ENCODE results near the gene CYP39A1.

Gene CYP39A1, protein sequence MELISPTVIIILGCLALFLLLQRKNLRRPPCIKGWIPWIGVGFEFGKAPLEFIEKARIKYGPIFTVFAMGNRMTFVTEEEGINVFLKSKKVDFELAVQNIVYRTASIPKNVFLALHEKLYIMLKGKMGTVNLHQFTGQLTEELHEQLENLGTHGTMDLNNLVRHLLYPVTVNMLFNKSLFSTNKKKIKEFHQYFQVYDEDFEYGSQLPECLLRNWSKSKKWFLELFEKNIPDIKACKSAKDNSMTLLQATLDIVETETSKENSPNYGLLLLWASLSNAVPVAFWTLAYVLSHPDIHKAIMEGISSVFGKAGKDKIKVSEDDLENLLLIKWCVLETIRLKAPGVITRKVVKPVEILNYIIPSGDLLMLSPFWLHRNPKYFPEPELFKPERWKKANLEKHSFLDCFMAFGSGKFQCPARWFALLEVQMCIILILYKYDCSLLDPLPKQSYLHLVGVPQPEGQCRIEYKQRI

DNA sequence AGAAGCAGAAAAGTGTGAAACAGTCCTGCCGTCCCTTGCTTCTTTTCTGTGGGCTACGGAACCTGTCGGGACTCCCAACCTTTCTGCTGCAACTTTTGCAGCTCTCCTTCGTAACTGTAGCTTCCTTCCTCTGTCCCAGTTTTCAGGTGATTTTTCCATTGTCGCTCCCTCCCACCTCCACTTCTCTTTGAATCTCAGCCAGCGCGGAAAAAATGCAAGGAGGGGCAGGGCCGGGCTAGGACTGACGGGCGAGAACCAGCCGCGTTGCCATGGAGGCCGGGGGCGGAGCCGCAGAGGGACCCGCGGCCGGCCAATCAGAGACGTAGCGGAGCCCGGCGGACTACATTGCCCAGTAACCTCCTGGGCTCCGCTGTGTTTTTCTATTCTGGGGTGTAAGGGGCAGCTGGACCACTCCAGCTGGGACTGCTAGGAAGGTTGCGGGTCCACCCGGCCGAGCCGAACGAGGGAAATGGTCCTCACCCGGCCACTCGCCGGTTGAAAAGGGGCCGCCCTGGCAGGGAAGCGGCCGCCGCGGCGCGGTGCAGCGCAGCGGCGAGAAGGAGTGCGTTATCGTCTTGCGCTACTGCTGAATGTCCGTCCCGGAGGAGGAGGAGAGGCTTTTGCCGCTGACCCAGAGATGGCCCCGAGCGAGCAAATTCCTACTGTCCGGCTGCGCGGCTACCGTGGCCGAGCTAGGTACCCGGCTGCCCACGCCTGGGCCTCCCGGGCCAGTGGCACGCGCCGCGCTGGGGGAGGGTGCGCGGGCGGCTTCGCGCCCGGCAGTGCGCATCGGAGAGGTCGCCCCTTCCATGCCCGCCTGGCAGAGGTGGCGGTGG, at the start of gene CYP39A1, which contains the start of gene SLC25A27:
TSS of gene CYP39A1 (minus strand) at position 216 of the 836 bp plus-strand sequence. CDS start 236 bp downstream, outside the sequence.
TSS of gene SLC25A27 (plus strand) at position 373 of the 836 bp plus-strand sequence. CDS start at position 591, 218 bp downstream.
- DNase-seq: peak; percentile 82 to 91

- no peak for DNase-seq
These were observed 47.4 kb upstream of the CYP39A1 start for GRCh38 chr6:46699970-46700369.

GRCh38 chr6:46690911-46691451, 38.4 kb upstream of the CYP39A1 start:
- no peak for DNase-seq

GRCh38 chr6:46690141-46690755, 37.6 kb upstream of the CYP39A1 start:
- DNase-seq: no peak

DNA sequence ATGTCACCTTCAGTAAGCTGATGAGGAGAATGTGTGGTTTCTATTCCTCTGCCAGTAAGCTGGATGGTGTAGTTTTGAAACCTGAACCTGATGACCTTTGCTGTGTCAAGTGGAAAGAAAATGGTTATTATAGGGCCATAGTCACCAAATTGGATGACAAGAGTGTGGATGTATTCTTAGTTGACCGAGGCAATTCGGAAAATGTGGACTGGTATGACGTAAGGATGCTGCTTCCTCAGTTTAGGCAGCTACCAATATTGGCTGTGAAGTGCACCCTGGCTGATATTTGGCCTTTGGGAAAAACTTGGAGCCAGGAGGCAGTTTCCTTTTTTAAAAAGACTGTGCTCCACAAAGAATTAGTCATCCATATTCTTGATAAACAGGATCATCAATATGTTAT, 37.0 kb upstream of the CYP39A1 start:
- DNase-seq: no peak

- DNase-seq: no peak
These were observed 36.3 kb upstream of the CYP39A1 start for GRCh38 chr6:46688966-46689335.

DNA sequence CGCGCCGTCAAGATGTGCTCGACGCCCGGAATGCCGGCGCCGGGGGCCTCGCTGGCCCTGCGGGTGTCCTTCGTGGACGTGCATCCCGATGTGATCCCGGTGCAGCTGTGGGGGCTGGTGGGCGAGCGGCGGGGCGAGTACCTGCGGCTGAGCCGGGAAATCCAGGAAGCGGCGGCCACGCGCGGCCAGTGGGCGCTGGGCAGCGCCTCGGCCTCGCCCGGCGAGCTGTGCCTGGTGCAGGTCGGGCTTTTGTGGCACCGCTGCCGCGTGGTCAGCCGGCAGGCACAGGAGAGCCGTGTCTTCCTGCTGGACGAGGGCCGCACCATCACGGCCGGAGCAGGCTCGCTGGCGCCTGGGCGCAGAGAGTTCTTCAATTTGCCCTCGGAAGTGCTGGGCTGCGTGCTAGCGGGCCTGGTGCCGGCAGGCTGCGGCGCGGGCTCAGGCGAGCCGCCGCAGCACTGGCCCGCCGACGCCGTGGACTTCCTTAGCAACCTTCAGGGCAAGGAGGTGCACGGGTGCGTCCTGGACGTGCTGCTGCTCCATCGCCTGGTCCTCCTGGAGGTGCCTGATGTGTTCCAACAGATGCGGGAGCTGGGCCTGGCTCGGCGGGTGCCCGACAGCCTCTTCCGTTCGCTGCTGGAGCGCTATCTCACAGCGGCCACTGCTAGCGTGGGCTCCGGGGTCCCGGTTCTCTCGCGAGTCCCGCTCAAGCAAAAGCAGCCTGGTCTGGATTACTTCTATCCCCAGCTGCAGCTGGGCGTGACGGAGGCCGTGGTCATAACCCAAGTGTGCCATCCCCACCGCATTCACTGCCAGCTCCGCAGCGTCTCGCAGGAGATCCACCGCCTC, 35.7 kb upstream of the CYP39A1 start:
- DNase-seq: no peak

DNA sequence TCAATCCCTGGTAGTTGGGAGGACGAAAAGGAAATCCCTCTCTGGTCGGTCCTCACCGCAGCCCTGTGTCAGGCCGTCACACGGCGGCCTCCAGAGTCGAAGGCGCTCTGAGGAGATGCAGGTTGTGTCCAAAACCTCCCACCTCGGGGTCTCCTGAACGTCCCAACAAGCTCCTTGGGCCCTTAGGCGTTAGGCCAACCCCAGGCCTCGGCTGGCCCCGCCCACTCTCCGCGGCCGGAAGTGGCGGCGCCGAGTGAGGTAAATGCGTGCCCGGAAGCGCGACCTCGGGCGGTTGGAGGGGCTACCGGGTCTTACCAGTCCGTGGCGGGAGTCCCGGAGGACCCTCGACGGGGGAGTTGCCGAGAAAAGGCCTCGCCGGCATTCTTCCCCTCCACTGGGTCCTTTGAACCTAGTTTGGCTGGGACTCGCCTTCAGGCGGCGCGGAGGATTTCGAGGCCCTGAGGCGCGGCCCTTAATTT, 35.0 kb upstream of the CYP39A1 start, which contains the start of gene TDRD6:
TSS of gene TDRD6 (plus strand) at position 267 of the 479 bp plus-strand sequence. CDS start 244 bp downstream, outside the sequence.
- DNase-seq: no peak

GRCh38 chr6:46684771-46685170, 32.2 kb upstream of the CYP39A1 start:
- no peak for DNase-seq

- no peak for DNase-seq
These were observed 24.7 kb upstream of the CYP39A1 start for GRCh38 chr6:46677314-46677654.

- no peak for DNase-seq
These were observed 24.1 kb upstream of the CYP39A1 start for GRCh38 chr6:46676604-46677313.

GRCh38 chr6:46674410-46674809, 21.8 kb upstream of the CYP39A1 start:
- no peak for DNase-seq

DNA sequence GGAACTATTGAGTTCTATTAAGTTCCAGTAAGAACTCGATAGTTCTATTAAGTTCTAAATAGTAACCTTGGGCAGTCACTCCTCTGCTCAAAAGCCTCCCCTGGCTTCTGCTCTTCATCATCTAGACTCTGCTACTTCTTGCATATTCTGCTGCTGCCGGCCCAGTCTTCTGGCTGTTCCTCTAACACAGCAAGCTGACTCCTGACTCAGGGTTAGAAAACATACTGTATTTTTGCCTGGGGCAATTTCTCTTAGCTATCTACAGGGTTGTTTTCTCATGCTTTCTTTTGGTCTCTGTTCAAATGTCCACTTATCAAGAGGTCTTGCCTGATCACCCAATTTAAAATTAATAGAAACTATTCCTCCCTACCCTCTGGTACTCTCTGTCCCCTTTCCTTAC, 14.8 kb upstream of the CYP39A1 start:
- no peak for DNase-seq

DNA sequence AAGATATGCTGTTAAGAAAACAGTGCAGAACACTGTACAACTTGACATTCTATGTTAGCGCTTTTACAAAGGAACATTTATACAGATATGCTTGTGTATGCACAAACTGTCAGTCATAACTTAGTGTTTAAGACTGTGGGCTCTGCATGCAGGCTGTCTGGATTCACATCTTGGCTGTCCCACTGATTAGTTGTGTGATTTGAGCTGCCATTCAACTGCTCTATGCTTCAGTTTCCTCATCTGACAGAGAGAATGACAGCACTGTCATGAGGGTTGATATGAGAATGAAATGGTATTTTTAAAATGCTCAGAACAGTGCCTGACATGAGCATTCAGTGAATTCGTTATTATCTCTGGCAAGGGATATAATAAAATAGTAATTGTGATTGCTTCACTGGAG, 8.9 kb upstream of the CYP39A1 start:
- DNase-seq: no peak

DNA sequence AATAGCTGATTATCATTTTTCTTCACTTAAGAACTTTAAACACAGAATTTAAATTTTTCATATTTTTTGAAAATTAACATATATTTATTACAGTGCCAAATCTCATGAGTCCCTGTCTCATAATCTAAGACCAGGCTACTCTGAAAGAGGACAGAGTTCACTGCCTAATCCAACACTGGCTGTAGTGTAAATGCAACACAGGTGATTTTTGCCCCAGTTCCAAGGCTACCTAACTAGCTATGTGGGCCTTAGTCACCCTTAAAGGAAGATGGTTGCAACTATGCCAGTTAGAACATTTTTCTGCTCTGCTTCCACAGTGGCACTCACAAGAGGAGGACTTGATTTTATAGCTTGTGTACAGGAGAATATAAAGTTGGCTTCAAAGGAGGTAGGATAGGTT, 5.0 kb upstream of the CYP39A1 start:
- no peak for DNase-seq

- DNase-seq: peak in 1 of 2 donors; percentile 6
These were observed 3.2 kb upstream of the CYP39A1 start for GRCh38 chr6:46655803-46656202.

GRCh38 chr6:46653439-46654195, 999 bp upstream of the CYP39A1 start:
- no peak for DNase-seq

- DNase-seq: no peak
These were observed 401 bp downstream of the CYP39A1 start for GRCh38 chr6:46652232-46652602.

GRCh38 chr6:46651816-46652215, 802 bp downstream of the CYP39A1 start:
- DNase-seq: no peak

GRCh38 chr6:46651006-46651405, 1.6 kb downstream of the CYP39A1 start:
- no peak for DNase-seq

Data from inflammatory macrophage treated with lipopolysaccharide for 1 hour (primary cell).